Testis (tissue), 3 donors: Measurements from ENCODE around the gene LCN10. TPM values are rescaled to one million over a fixed set of nuclear protein-coding genes. Genes with fewer than 3 reads are reported as not detected.

Experiments
- DNase-seq: peaks from one replicate; pipeline ENCODE4 v3.0.0-alpha.2; 2019
- H3K27ac ChIP-seq, 2 donors: fragments of 200-600 bp; sonication (generic); one replicate each; pipeline ENCODE4 v1.5.1; 2019
- H3K27me3 ChIP-seq: fragments of 200-600 bp; sonication (generic); one replicate; pipeline ENCODE4 v1.5.1; 2019
- H3K36me3 ChIP-seq: fragments of 200-600 bp; sonication (generic); one replicate; pipeline ENCODE4 v1.5.1; 2017; ENCODE audit warnings: low read depth; ENCODE audit errors: missing control alignments
- H3K4me1 ChIP-seq: fragments of 200-600 bp; sonication (generic); one replicate; pipeline ENCODE4 v1.5.1; 2019
- H3K4me3 ChIP-seq, 2 donors: fragments of 200-600 bp; sonication (generic); one replicate each; pipeline ENCODE4 v1.5.1; 2017 to 2019
- H3K9me3 ChIP-seq: fragments of 200-600 bp; sonication (generic); one replicate; pipeline ENCODE4 v1.5.1; 2017
- CTCF ChIP-seq, 3 experiments: fragments of 450-650 bp in 2 of 3; fragments of 200-600 bp in 1 of 3; sonication (generic) in 1 of 3; IDR thresholded peaks; one replicate each; pipeline ENCODE4 v1.5.1; 2016 to 2019; ENCODE audit warnings: antibody characterized with exemption in 3 of 3, mild to moderate bottlenecking in 2 of 3, moderate library complexity in 1 of 3
- POLR2A ChIP-seq: fragments of 450-650 bp; IDR thresholded peaks from one replicate; pipeline ENCODE4 v1.6.1; 2017; ENCODE audit warnings: antibody characterized with exemption, mild to moderate bottlenecking, moderate library complexity
- WGBS, 2 donors: methylation state at CpG; one replicate each; pipeline ENCODE4 v1.1.5; 2018; 5-methylcytosine and 5-hydroxymethylcytosine counted together
- intact Hi-C: fragments of 100-400 bp; cut with DNase I; formaldehyde crosslinking; loops from one replicate; pipeline ENCODE4 v1.15.1; 2023; ENCODE audit warnings: low total_unique reads
- polyA plus RNA-seq: library from polyadenylated mRNA; stranded (reverse); fragments of 350-450 nt; fragmentation: Illumina TruSeq; extraction: RNeasy Lipid Tissue Mini Kit (QIAGEN cat#74804); gene quantifications from one replicate; pipeline ENCODE4 v1.2.3, GENCODE V29; 2014; ENCODE audit warnings: low read depth, low replicate concordance; ENCODE audit not compliant: insufficient read depth
- total RNA-seq, 2 donors: library from RNA; depleted of rRNA; stranded (reverse); fragments of >200 nt; gene quantifications; one replicate each; pipeline ENCODE4 v1.2.3, GENCODE V29; 2016

The LCN10 gene
- total and polyA plus RNA-seq, 3 donors from 2014 or later = 8.3 to 11.7 (median 8.7) TPM

GRCh38 chr9:136734837-136735496, 7.8 kb downstream of the LCN10 start:
- H3K36me3 ChIP-seq = no peaks in the 10 kb centered on the region
- DNase-seq = no peak
- 90 to 91% methylated on average over 6 to 12 of the region's 12 CpGs for WGBS, 2 donors
- no peaks in the 10 kb centered on the region for H3K9me3 ChIP-seq
- H3K27ac ChIP-seq = no peak overlapping the region
- H3K4me1 ChIP-seq = no peaks in the 10 kb centered on the region
- H3K4me3 ChIP-seq = no peak overlapping the region
- no peaks in the 10 kb centered on the region for H3K27me3 ChIP-seq
- TF ChIP-seq POLR2A = no peak
- no peak for TF ChIP-seq CTCF (IDR thresholded peaks at IDR 0.05)
- intact Hi-C loops = no loop called here

GRCh38 chr9:136733611-136734010, 9.1 kb downstream of the LCN10 start:
- no peak for DNase-seq
- Histone ChIP-seq H3K9me3 (no peaks in the 10 kb centered on the region), H3K27ac (no peak overlapping the region), H3K27me3 (no peaks in the 10 kb centered on the region), H3K4me1 (peaks cover 5% of the 10 kb centered on the region), H3K4me3 (no peak overlapping the region), H3K36me3 (no peaks in the 10 kb centered on the region)
- TF ChIP-seq CTCF (IDR thresholded peaks at IDR 0.05) (no peak), POLR2A (no peak)
- intact Hi-C loops = no loop called here
- WGBS, 2 donors = 84 to 87% methylated on average over 10 to 12 of the region's 12 CpGs

- WGBS, 2 donors = 74 to 76% methylated on average over 13 to 16 of the region's 16 CpGs
- Histone ChIP-seq H3K4me3 (no peak overlapping the region), H3K4me1 (peaks cover 7% of the 10 kb centered on the region), H3K36me3 (no peaks in the 10 kb centered on the region), H3K27ac (no peak overlapping the region), H3K9me3 (no peaks in the 10 kb centered on the region), H3K27me3 (no peaks in the 10 kb centered on the region)
- TF ChIP-seq CTCF (IDR thresholded peaks at IDR 0.05) = no peak
- no peak for TF ChIP-seq POLR2A
- intact Hi-C loops = no loop called here
- no peak for DNase-seq
Observed at GRCh38 chr9:136732444-136733178, 10.1 kb downstream of the LCN10 start.

- intact Hi-C loops = no loop called here
- H3K36me3 ChIP-seq = no peaks in the 10 kb centered on the region
- DNase-seq = no peak
- peaks cover 22% of the 10 kb centered on the region for H3K4me1 ChIP-seq
- TF ChIP-seq POLR2A (no peak), CTCF (IDR thresholded peaks at IDR 0.05) (no peak)
- no peaks in the 10 kb centered on the region for H3K9me3 ChIP-seq
- no peaks in the 10 kb centered on the region for H3K27me3 ChIP-seq
- H3K27ac ChIP-seq = no peak overlapping the region
- 79 to 92% methylated on average over 5 to 8 of the region's 8 CpGs for WGBS, 2 donors
- H3K4me3 ChIP-seq = no peak overlapping the region
Observed at GRCh38 chr9:136729926-136730325, 12.8 kb downstream of the LCN10 start.
